Measurements from ENCODE around the gene PAM16.
A peak's percentile ranks its signal among the peaks of the same experiment; 100 is the strongest.

Gene PAM16

GRCh38 chr16:4332623-4333307 lies 18.4 kb downstream of the PAM16 start:
- no peak for DNase-seq

GRCh38 chr16:4332083-4332482 lies 19.0 kb downstream of the PAM16 start:
- DNase-seq = no peak

- peak; percentile 16 for DNase-seq
Measured at GRCh38 chr16:4330277-4330874, 20.7 kb downstream of the PAM16 start.

GRCh38 chr16:4328782-4329775 lies 22.0 kb downstream of the PAM16 start:
- no peak for DNase-seq

GRCh38 chr16:4328046-4328781 lies 22.9 kb downstream of the PAM16 start:
- DNase-seq = no peak

- DNase-seq = no peak
Measured at GRCh38 chr16:4327386-4328045, 23.6 kb downstream of the PAM16 start.

GRCh38 chr16:4325253-4325758 lies 25.8 kb downstream of the PAM16 start:
- DNase-seq = no peak

- DNase-seq = no peak
Measured at GRCh38 chr16:4324492-4325252, 26.4 kb downstream of the PAM16 start.

GRCh38 chr16:4323845-4324488 lies 27.2 kb downstream of the PAM16 start:
- no peak for DNase-seq

- DNase-seq = no peak
Measured at GRCh38 chr16:4323071-4323844, 27.9 kb downstream of the PAM16 start.

GRCh38 chr16:4322121-4323052 lies 28.7 kb downstream of the PAM16 start:
- no peak for DNase-seq

GRCh38 chr16:4321286-4322120 lies 29.6 kb downstream of the PAM16 start:
- DNase-seq = no peak

- DNase-seq = no peak
Measured at GRCh38 chr16:4320571-4321137, 30.5 kb downstream of the PAM16 start.

GRCh38 chr16:4319454-4320421 lies 31.4 kb downstream of the PAM16 start:
- no peak for DNase-seq

- DNase-seq = no peak
Measured at GRCh38 chr16:4318967-4319366, 32.2 kb downstream of the PAM16 start.

- DNase-seq = no peak
Measured at GRCh38 chr16:4318451-4318910, 32.6 kb downstream of the PAM16 start.
